Stimulated activated CD8-positive, alpha-beta memory T cell treated with anti-CD3 and anti-CD28 coated beads, Interleukin-7, amount 100 ng/mL, for 4 hours (primary cell): ENCODE results near the gene DIP2C.

Experiments used
- DNase-seq, 2 donors: peaks; one replicate each; pipeline ENCODE4 v3.0.0-alpha.2; 2020; ENCODE audit warnings: low read depth in 2 of 2

DIP2C gene, protein sequence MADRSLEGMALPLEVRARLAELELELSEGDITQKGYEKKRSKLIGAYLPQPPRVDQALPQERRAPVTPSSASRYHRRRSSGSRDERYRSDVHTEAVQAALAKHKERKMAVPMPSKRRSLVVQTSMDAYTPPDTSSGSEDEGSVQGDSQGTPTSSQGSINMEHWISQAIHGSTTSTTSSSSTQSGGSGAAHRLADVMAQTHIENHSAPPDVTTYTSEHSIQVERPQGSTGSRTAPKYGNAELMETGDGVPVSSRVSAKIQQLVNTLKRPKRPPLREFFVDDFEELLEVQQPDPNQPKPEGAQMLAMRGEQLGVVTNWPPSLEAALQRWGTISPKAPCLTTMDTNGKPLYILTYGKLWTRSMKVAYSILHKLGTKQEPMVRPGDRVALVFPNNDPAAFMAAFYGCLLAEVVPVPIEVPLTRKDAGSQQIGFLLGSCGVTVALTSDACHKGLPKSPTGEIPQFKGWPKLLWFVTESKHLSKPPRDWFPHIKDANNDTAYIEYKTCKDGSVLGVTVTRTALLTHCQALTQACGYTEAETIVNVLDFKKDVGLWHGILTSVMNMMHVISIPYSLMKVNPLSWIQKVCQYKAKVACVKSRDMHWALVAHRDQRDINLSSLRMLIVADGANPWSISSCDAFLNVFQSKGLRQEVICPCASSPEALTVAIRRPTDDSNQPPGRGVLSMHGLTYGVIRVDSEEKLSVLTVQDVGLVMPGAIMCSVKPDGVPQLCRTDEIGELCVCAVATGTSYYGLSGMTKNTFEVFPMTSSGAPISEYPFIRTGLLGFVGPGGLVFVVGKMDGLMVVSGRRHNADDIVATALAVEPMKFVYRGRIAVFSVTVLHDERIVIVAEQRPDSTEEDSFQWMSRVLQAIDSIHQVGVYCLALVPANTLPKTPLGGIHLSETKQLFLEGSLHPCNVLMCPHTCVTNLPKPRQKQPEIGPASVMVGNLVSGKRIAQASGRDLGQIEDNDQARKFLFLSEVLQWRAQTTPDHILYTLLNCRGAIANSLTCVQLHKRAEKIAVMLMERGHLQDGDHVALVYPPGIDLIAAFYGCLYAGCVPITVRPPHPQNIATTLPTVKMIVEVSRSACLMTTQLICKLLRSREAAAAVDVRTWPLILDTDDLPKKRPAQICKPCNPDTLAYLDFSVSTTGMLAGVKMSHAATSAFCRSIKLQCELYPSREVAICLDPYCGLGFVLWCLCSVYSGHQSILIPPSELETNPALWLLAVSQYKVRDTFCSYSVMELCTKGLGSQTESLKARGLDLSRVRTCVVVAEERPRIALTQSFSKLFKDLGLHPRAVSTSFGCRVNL (N-terminal part only)

DNA sequence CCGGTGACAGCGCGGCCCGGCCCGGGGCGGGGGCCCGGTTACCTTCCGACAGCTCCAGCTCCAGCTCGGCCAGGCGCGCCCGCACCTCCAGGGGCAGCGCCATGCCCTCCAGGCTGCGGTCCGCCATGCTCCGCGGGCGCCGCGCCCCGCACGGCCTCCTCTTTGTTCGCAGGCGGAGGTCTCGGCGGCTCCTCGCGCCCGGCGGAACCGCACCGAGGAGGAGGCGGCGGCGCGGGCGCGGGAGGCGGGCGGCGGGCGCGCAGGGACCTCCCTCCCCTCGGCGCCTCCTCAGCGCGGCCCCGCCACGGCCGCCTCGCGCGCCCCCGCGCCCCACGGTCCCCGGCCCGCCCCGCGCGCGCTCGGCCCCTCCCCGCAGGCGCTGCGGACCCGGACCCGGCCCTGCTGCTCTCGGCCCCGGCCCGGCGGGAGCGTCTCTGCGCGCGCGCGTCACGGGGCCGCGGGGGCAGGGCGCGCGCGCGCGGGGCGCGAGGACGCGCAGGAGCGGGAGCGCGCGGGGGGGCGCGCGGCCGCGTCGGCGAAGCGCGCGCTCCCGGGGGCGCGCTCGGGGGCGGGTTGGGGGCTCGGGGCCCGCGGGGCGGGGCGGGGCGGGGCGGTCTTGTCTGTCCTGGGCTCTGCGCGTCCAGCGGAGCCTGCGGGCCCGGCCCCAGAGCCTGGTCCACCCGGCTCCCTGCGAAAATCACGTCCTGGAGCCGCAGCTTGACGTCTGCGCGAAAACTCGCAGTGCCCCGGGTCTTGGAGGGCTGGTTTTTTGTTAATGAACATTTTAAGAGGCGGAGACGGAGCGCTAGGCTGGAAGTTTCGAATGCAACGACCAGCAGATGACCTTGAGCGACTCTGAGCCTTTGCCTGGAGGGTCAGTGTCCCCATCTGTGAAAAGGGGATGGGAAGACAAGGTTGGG lies at the start of gene DIP2C:
DIP2C (minus strand) TSS at position 217 of the 920 bp plus-strand sequence; CDS start at position 127, 90 bp downstream.
- no peak for DNase-seq

DNA sequence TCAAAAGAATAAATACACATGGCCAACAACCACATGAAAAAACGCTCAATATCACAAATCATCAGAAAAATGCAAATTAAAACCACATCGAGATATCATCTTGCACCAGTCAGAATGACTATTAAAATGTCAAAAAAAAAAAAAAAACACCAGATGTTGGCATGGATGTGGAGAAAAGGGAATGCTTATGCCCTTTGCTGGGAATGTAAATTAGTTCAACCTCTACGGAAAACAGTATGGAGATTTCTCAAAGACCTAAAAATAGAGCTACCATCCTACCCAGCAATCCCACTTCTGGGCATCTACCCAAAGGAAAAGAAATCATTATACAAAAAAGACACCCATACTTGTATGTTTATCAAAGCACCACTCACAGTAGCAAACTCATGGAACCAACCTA lies 45.0 kb upstream of the DIP2C start:
- DNase-seq = no peak

- no peak for DNase-seq
Observed at GRCh38 chr10:733086-733485, 43.6 kb upstream of the DIP2C start.

- no peak for DNase-seq
Observed at GRCh38 chr10:729213-729612, 39.7 kb upstream of the DIP2C start.

DNA sequence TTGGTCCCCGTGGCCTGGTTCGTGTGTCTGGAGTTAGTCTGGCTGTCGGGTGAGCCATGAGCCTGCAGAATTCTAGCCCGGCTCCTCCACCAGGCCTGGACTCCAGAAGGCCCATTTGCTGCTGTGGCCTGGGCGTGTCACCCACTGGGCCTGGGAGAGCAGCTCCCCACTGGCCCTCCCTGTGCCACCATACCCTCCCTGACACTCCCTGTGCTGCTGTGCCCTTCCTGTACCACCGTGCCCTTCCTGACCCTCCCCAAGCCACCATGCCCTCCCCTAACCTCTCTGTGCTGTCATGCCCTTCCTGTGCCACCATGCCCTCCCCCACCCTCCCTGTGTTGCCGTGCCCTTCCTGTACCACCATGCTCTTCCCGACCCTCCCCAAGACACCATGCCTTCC lies 39.1 kb upstream of the DIP2C start:
- DNase-seq = no peak

- DNase-seq = no peak
Observed at GRCh38 chr10:727162-727790, 37.8 kb upstream of the DIP2C start.

GRCh38 chr10:725786-726185 lies 36.3 kb upstream of the DIP2C start:
- no peak for DNase-seq

DNA sequence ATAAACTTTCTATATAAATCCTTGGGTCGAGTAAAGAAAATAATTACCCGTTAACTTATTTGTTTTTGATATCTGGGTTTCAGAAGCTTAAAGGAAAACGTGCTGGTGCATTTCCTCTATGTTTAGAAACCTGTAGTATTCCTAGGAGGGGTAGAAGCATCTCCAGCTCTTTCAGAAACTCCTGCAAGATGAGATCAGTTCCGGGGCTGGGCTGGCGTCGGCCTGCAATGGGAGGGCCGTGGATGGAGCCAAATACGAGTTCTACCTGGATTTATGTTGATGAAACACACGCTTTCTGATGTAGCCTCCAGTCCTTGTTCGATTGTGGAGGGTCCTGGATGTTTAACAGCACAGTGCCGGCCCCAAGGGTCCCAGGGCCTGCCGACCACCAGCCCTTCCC lies 35.8 kb upstream of the DIP2C start:
- DNase-seq = no peak

DNA sequence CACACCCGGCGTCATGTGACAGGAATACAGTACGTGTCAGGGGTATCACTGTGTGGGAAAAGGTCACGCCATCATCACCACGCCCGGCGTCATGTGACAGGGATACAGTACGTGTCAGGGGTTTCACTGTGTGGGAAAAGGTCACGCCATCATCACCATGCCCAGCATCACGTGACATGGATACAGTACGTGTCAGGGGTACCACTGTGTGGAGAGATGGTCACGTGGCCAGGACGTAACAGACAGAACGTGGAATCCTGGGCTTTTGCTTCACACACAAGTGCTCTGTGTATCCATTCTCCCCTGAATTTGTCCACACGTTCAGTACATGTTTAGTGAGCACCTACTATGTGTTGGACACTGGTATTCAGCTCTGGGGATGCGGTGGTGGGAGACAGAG lies 34.5 kb upstream of the DIP2C start:
- no peak for DNase-seq

GRCh38 chr10:722281-723060 lies 33.0 kb upstream of the DIP2C start:
- DNase-seq = no peak

GRCh38 chr10:718143-718700 lies 28.8 kb upstream of the DIP2C start:
- DNase-seq = no peak

GRCh38 chr10:717458-717857 lies 28.0 kb upstream of the DIP2C start:
- no peak for DNase-seq

DNA sequence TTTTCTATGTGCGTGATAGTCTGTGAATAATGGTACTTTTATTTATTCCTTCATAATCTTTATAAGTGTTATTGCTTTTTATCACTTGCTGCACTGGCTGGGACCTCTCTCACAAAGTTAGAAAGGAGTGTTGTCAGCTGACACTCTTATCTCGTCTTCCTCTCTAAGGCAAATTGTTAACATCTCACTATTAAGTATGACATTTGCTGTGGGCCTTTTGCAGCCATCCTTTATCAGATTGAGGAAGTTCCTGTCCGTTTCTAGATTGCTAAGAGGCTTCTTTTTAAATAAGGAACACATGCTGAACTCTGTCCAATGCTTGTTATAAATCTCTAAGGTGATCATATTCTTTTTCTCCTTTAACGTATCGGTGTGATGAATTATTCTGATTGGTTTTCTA lies 27.4 kb upstream of the DIP2C start:
- DNase-seq = no peak

DNA sequence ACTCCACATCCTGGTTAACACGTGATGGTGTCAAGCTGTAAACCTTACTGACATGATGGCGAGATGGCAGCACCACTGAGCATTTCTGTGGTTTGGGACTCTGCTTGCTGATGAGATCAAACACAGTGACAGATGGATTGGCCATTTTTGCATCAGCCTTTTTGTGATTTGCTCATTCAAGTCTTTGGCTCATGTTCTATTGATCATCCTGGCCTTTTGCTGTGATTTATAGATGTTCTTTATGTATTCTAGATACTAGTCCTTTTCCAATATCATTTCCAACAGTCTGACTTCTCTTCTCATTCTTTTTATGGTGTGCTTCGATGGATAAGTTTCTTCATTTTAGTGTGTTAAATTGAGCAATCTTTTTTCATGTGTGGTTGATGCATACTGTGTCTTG lies 24.7 kb upstream of the DIP2C start:
- DNase-seq = no peak

GRCh38 chr10:712575-712974 lies 23.1 kb upstream of the DIP2C start:
- no peak for DNase-seq

GRCh38 chr10:712089-712488 lies 22.6 kb upstream of the DIP2C start:
- DNase-seq = no peak

DNA sequence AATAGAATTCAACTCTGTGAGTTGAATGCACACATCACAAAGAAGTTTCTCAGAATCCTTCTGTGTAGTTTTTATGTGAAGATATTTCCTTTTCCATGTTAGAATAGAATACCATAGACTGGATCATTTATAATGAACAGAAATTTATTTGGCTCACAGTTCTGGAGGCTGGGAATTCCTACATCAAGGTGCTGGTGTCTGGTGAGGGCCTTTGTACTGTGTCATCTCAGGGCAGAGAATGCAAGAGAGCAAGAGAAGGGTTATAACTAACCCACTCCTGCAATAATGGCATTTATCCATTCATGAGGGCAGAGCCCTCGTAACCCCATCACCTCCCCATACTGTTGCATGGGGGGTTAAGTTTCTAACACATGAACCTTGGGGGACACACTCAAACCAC lies 18.4 kb upstream of the DIP2C start:
- no peak for DNase-seq

GRCh38 chr10:707456-707855 lies 18.0 kb upstream of the DIP2C start:
- DNase-seq = no peak

DNA sequence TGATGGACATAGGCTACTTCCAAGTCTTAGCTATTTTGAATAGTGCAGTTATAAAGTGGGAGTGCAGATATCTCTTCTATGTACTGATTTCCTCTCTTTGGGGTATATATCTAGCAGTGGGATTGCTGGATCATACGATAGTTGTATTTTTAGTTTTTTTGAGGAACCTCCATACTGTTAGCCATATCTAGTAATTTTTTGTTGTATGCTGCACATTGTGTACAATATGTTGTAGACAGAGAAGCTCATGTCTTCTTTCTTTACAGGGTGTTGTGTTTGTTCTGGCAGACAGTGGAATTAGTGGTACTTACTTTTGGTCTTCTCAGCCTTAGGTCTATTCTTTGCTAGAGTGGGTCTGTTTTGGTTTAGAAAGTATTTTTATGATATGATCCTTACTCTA lies 13.7 kb upstream of the DIP2C start:
- no peak for DNase-seq
